HepG2 (cell line): ENCODE data around the gene HHIPL1. TPM values are rescaled to one million over a fixed set of nuclear protein-coding genes. Genes with fewer than 3 reads are reported as not detected.

ENCODE experiments used
- ATAC-seq: fragments of 200-7000 bp; cut with Tn5 transposase; 3 replicates; pipeline ENCODE4 v1.9.1; 2020; ENCODE audit warnings: mild to moderate bottlenecking, moderate library complexity
- BruUV-seq: library from RNA; stranded (reverse); fragments of 400-500 nt; replicated peaks from 2 replicates; lab custom pipeline; 2021; lab: Mats Ljungman, UMichigan
- CTCF ChIA-PET: fragments of 300-600 bp; formaldehyde crosslinking; extraction: SDS; loops from one replicate; lab custom pipeline; 2021; ENCODE audit warnings: low total read pairs, inconsistent platforms, low intra/inter-chr PET ratio; lab: Yijun Ruan, JAX
- POLR2A ChIA-PET: fragments of 350-600 bp; sonication (Branson Sonifier 250); formaldehyde crosslinking; loops from one replicate; lab custom pipeline; 2020; ENCODE audit warnings: antibody characterized with exemption, inconsistent platforms; lab: Yijun Ruan, JAX
- DNase-seq: peaks from one replicate; pipeline ENCODE4 v3.0.0-alpha.2; 2015; ENCODE audit warnings: low spot score
- FAIRE-seq: peaks from 3 replicates; lab custom pipeline; 2011; peaks lifted over from hg19 to GRCh38; lab: Jason Lieb, UNC
- H2AFZ ChIP-seq: one replicate; pipeline ENCODE4 v1.6.1; 2011; ENCODE audit warnings: low read length, inconsistent platforms
- H3K27ac ChIP-seq: fragments of 300-600 bp; 3 replicates; pipeline ENCODE4 v1.8.0; 2011; ENCODE audit warnings: mixed run types, mild to moderate bottlenecking, mixed read lengths, low read length, inconsistent platforms; ENCODE audit not compliant: insufficient read depth; ENCODE audit errors: extremely low read length
- H3K27me3 ChIP-seq, 2 experiments: fragments of 200-600 bp in 1 of 2; 2 replicates in 1 of 2; 3 replicates in 1 of 2; pipeline versions ENCODE4 v1.6.0 to v1.8.0; 2011; ENCODE audit warnings: low read length in 2 of 2, mild to moderate bottlenecking in 2 of 2, moderate library complexity in 2 of 2, inconsistent platforms in 1 of 2; ENCODE audit not compliant: insufficient read depth in 2 of 2, control insufficient read depth in 1 of 2
- H3K36me3 ChIP-seq, 2 experiments: fragments of 200-600 bp in 1 of 2; replicated peaks in 1 of 2; 2 replicates in 1 of 2; 3 replicates in 1 of 2; pipeline versions ENCODE4 v1.5.1 to v1.8.0; 2011; ENCODE audit warnings: low read length in 2 of 2, inconsistent platforms in 1 of 2; ENCODE audit not compliant: insufficient read depth in 2 of 2, control insufficient read depth in 1 of 2
- H3K4me1 ChIP-seq: 2 replicates; pipeline ENCODE4 v1.5.1; 2012; ENCODE audit warnings: low read length, inconsistent platforms; ENCODE audit not compliant: insufficient read depth
- H3K4me2 ChIP-seq: 2 replicates; pipeline ENCODE4 v1.6.0; 2011; ENCODE audit warnings: low read depth, low read length, inconsistent platforms
- H3K4me3 ChIP-seq, 3 experiments: fragments of 200-600 bp in 1 of 3; sonication (generic), shearing (Covaris generic) in 1 of 3; replicated peaks in 1 of 3; 2 replicates each; pipeline ENCODE4 v1.5.1; 2011 to 2016; ENCODE audit warnings: low read length in 3 of 3, inconsistent platforms in 2 of 3, low read depth in 2 of 3, mild to moderate bottlenecking in 2 of 3, control low read depth in 1 of 3, mixed read lengths in 1 of 3; ENCODE audit not compliant: insufficient read depth in 1 of 3
- H3K79me2 ChIP-seq: one replicate; pipeline ENCODE4 v1.6.1; 2011; ENCODE audit warnings: low read length, inconsistent platforms; ENCODE audit not compliant: insufficient read depth
- H3K9ac ChIP-seq: 2 replicates; pipeline ENCODE4 v1.6.0; 2011; ENCODE audit warnings: mild to moderate bottlenecking, low read depth, low read length, inconsistent platforms; ENCODE audit not compliant: insufficient read depth
- H3K9me3 ChIP-seq: 2 replicates; pipeline ENCODE4 v1.5.1; 2012; ENCODE audit warnings: mild to moderate bottlenecking, low read length
- H4K20me1 ChIP-seq: 2 replicates; pipeline ENCODE4 v1.6.0; 2011; ENCODE audit warnings: inconsistent platforms, mild to moderate bottlenecking, low read length, moderate library complexity; ENCODE audit not compliant: insufficient read depth
- AGO2 ChIP-seq: fragments of 200-400 bp; formaldehyde crosslinking; optimal IDR thresholded peaks from 2 replicates; pipeline ENCODE3; 2017; ENCODE audit warnings: mild to moderate bottlenecking, low read depth, low read length, moderate library complexity
- HDAC1 ChIP-seq: sonication (generic); formaldehyde crosslinking; IDR thresholded peaks from 2 replicates; pipeline ENCODE4 v1.5.1; 2020; ENCODE audit warnings: mild to moderate bottlenecking, missing genetic modification reagents
- HNRNPL ChIP-seq: fragments of 200-400 bp; formaldehyde crosslinking; IDR thresholded peaks from 2 replicates; pipeline ENCODE4 v1.6.1; 2017; ENCODE audit warnings: mild to moderate bottlenecking, low read depth, low read length
- LRRFIP1 ChIP-seq: sonication (generic); formaldehyde crosslinking; conservative IDR thresholded peaks from 2 replicates; pipeline ENCODE4 v1.4.0; 2020; ENCODE audit warnings: missing genetic modification reagents
- MBD4 ChIP-seq: IDR thresholded peaks from 2 replicates; pipeline ENCODE4 v1.6.1; 2012; ENCODE audit warnings: low read length, inconsistent platforms, borderline replicate concordance
- MXD4 ChIP-seq: IDR thresholded peaks from 2 replicates; pipeline ENCODE4 v1.6.1; 2016; ENCODE audit warnings: mild to moderate bottlenecking, missing biosample characterization, missing genetic modification reagents
- NCOA1 ChIP-seq: sonication (generic); formaldehyde crosslinking; IDR thresholded peaks from 2 replicates; pipeline ENCODE4 v1.9.0; 2021; ENCODE audit warnings: missing genetic modification reagents
- POLR2G ChIP-seq: fragments of 200-400 bp; formaldehyde crosslinking; IDR thresholded peaks from 2 replicates; pipeline ENCODE4 v1.6.1; 2018; ENCODE audit warnings: mild to moderate bottlenecking, low read depth, low read length, moderate library complexity
- ZBTB33 ChIP-seq: sonication (generic); formaldehyde crosslinking; IDR thresholded peaks from 2 replicates; pipeline ENCODE4 v1.4.0; 2020; ENCODE audit warnings: missing genetic modification reagents
- ZGPAT ChIP-seq: IDR thresholded peaks from 2 replicates; pipeline ENCODE4 v1.6.1; 2016; ENCODE audit warnings: mild to moderate bottlenecking
- ZZZ3 ChIP-seq: sonication (generic); formaldehyde crosslinking; IDR thresholded peaks from 2 replicates; pipeline ENCODE4 v1.4.0; 2020; ENCODE audit warnings: missing genetic modification reagents, mild to moderate bottlenecking, borderline replicate concordance
- WGBS: methylation state at CpG from one replicate; pipeline ENCODE4 v1.1.6; 2017; ENCODE audit warnings: low lambda C conversion rate; 5-methylcytosine and 5-hydroxymethylcytosine counted together
- in situ Hi-C: cut with HindIII; loops from 2 replicates; pipeline ENCODE4 v1.10.0; 2017; ENCODE audit warnings: low pct_unique_long_range_greater_than_20kb; ENCODE audit not compliant: extremely low pct_ligation_motif_present
- intact Hi-C: fragments of 100-400 bp; cut with micrococcal nuclease; formaldehyde crosslinking; loops from one replicate; pipeline ENCODE4 v1.10.0; 2022; ENCODE audit not compliant: unreplicated experiment
- polyA plus RNA-seq, 8 experiments: library from polyadenylated mRNA; depleted of rRNA in 3 of 8; stranded (reverse) in 7 of 8; unstranded in 1 of 8; fragments of >200 nt; fragmentation: Illumina TruSeq in 4 of 8; extraction: Trizol in 4 of 8; gene quantifications; 2 replicates each; pipeline versions ENCODE4 v1.2.1 to v1.2.3, GENCODE V29; 2011 to 2016; ENCODE audit warnings: low read depth in 4 of 8, missing spikeins in 1 of 8, mixed read lengths in 1 of 8; ENCODE audit not compliant: insufficient read depth in 1 of 8
- total RNA-seq, 5 experiments: library from RNA; depleted of rRNA; stranded (reverse); fragments of >200 nt; fragmentation: Illumina TruSeq; extraction: Trizol; gene quantifications; 2 replicates each; pipeline ENCODE4 v1.2.3, GENCODE V29; 2016; ENCODE audit warnings: low read depth in 1 of 5
- TF ChIP-seq, protein P1 (sequence below): sonication (generic); formaldehyde crosslinking; IDR thresholded peaks from 2 replicates; pipeline ENCODE4 v1.5.0; 2020; ENCODE audit warnings: mild to moderate bottlenecking, missing genetic modification reagents, borderline replicate concordance

Gene HHIPL1
- total and polyA plus RNA-seq, 2 of the 13 experiments (the other 11 are each of a cell fraction or from before 2014, with no cell fraction given), result not detected

DNA sequence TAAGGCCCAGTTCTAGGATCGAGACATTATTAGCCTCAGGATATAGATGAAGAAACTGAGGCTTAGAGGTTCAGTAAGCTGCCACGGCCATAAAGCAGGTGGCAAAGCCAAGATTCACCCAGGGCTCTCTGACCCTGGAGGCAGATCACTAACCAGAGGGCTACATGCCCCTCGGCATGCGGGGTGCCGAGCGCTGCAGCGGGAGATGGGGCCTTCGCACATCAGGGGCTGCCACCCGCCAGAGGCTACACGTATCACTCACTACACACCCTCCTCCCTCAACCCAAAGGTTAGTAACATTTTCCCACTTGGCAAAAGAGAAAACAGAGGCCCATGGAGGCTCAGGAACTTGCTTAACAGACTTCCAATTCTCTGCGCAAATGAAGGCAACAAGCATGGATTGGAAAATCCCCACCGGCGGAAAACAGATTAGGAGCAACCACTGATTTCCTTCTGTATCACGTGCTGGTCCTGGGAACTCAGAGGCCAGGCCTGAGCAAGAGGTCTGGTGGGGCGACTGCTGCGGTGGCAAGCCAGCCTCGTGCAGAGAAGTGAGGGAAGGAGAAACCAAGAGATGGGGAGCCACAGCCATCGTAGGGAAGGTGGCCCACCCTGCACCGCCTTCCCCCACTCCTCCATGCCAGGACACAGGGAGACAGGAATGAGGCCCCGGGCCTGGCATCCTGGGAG is 46.9 kb upstream of the HHIPL1 start (continued):
- TF ChIP-seq, protein P1, sequence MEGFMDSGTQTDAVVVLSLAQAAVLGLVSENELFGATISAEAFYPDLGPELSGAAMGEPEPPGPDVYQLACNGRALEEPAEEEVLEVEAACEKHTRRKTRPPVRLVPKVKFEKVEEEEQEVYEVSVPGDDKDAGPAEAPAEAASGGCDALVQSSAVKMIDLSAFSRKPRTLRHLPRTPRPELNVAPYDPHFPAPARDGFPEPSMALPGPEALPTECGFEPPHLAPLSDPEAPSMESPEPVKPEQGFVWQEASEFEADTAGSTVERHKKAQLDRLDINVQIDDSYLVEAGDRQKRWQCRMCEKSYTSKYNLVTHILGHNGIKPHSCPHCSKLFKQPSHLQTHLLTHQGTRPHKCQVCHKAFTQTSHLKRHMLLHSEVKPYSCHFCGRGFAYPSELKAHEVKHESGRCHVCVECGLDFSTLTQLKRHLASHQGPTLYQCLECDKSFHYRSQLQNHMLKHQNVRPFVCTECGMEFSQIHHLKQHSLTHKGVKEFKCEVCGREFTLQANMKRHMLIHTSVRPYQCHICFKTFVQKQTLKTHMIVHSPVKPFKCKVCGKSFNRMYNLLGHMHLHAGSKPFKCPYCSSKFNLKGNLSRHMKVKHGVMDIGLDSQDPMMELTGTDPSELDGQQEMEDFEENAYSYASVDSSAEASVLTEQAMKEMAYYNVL (CRISPR knock-in tag), result no peak
- TF ChIP-seq HDAC1 (CRISPR knock-in tag) (0 out of 2 replicates have a peak, but pooled peaks have one; percentile 3), ZBTB33 (peak; percentile 83), AGO2 (peak; percentile 27), HNRNPL (0 out of 2 replicates have a peak, but pooled peaks have one; percentile 40)

DNA sequence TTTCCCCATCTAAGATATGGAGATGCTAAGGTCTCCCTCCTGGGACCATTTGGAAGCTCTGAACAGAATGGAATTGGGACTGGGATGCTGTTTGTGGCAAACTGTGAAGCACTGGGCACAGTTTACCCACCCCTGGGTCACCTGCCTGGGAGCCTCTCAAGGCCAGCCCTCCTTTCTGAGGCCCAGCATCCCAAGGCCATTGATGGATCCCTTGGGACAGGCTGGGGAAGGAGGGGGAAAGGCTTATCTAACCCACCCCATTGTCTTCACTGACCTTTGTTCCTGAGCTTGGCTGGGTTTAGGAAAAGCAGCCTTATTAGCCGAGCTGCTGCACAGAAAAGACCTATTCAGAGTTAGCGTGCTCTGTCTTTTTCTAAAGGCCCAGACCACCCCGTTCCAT is 46.2 kb upstream of the HHIPL1 start:
- DNase-seq, result peak; percentile 74
- peaks cover 74% of the 10 kb centered on the region for H3K4me1 ChIP-seq
- H4K20me1 ChIP-seq, result peaks cover 54% of the 10 kb centered on the region
- H3K36me3 ChIP-seq, result peaks cover 4 to 8% of the 10 kb centered on the region in 2 experiments; a peak in 2 of 5 replicates
- H3K9me3 ChIP-seq, result no peaks in the 10 kb centered on the region
- ChIA-PET POLR2A (interaction anchor here (0.7 to 8.6 kb wide), 6 partner anchors 11 to 51 kb away, joined by 3 to 101 read pairs (median 4); no protein-coding TSS in a partner anchor), CTCF (no interaction called here)
- H3K4me2 ChIP-seq, result peak overlapping the region; percentile 90
- no TSS peak for BruUV-seq
- H3K79me2 ChIP-seq, result peaks cover 99% of the 10 kb centered on the region
- in situ Hi-C loops (no loop called here), intact Hi-C loops (no loop called here)
- peak; percentile 95 for FAIRE-seq
- 0% methylated on average over 3 of the region's 3 CpGs for WGBS
- peak overlapping the region; percentile 70; the same call in 1 of the 2 replicates for H3K9ac ChIP-seq
- H3K4me3 ChIP-seq, result peak overlapping the region; percentile 4 to 85 (median 44); a peak in 4 of 6 replicates
- peak; percentile 27 for ATAC-seq
- H3K27ac ChIP-seq, result peak overlapping the region; percentile 80
- no peaks in the 10 kb centered on the region; a peak in 1 of 5 replicates for H3K27me3 ChIP-seq
- H2AFZ ChIP-seq, result no peak overlapping the region
- TF ChIP-seq MXD4 (CRISPR knock-in tag) (no peak), MBD4 (no peak), ZGPAT (CRISPR knock-in tag) (no peak), POLR2G (peak; percentile 38; the same call in 1 of the 2 replicates), NCOA1 (no peak), LRRFIP1 (CRISPR knock-in tag) (no peak), ZZZ3 (CRISPR knock-in tag) (no peak)
